Endothelial cell (in vitro differentiated cells): ENCODE measurements around the gene SDSL. TPM values are rescaled to one million over a fixed set of nuclear protein-coding genes. Genes with fewer than 3 reads are reported as not detected.

Experiments
- DNase-seq: peaks from one replicate; pipeline ENCODE4 v3.0.0; 2021; ENCODE audit warnings: low spot score
- H3K27ac Mint-ChIP-seq: one replicate; pipeline ENCODE4 v1.8.0; 2021; ENCODE audit warnings: mixed read lengths, inconsistent platforms; ENCODE audit not compliant: unreplicated experiment
- H3K27me3 Mint-ChIP-seq: one replicate; pipeline ENCODE4 v1.8.0; 2021; ENCODE audit warnings: mild to moderate bottlenecking, moderate library complexity, mixed read lengths, inconsistent platforms; ENCODE audit not compliant: unreplicated experiment
- H3K36me3 Mint-ChIP-seq: one replicate; pipeline ENCODE4 v1.8.0; 2021; ENCODE audit warnings: mild to moderate bottlenecking, low read depth, mixed read lengths, inconsistent platforms; ENCODE audit not compliant: unreplicated experiment
- H3K4me1 Mint-ChIP-seq: one replicate; pipeline ENCODE4 v1.8.0; 2021; ENCODE audit warnings: mild to moderate bottlenecking, mixed read lengths, inconsistent platforms; ENCODE audit not compliant: unreplicated experiment
- H3K4me3 Mint-ChIP-seq: one replicate; pipeline ENCODE4 v1.8.0; 2021; ENCODE audit warnings: mild to moderate bottlenecking, mixed read lengths, inconsistent platforms; ENCODE audit not compliant: unreplicated experiment
- H3K9me3 Mint-ChIP-seq: one replicate; pipeline ENCODE4 v1.8.0; 2021; ENCODE audit warnings: mixed read lengths, inconsistent platforms; ENCODE audit not compliant: unreplicated experiment
- CTCF ChIP-seq: fragments of 200-600 bp; sonication (generic); IDR thresholded peaks from one replicate; pipeline ENCODE4 v1.5.0; 2021; ENCODE audit warnings: antibody characterized with exemption; ENCODE audit not compliant: unreplicated experiment
- total RNA-seq: library from RNA; stranded (reverse); fragmentation: NEBNext Ultra II Directional; extraction: Animal tissue kit (Norgen Biotek cat#: 25700); gene quantifications from one replicate; pipeline ENCODE4 v1.2.1, GENCODE V29; 2021; ENCODE audit not compliant: unreplicated experiment

Gene SDSL
- total RNA-seq, 1 donor from 2014 or later = 1.3 TPM

GRCh38 chr12:113409462-113410124 is 12.6 kb upstream of the SDSL start:
- Mint-ChIP-seq H3K36me3 (no peaks in the 10 kb centered on the region), H3K9me3 (no peaks in the 10 kb centered on the region), H3K27ac (no peak overlapping the region), H3K27me3 (peaks cover 3% of the 10 kb centered on the region), H3K4me1 (no peaks in the 10 kb centered on the region), H3K4me3 (no peak overlapping the region)
- no peak for DNase-seq
- no peak for TF ChIP-seq CTCF

GRCh38 chr12:113413488-113413939 is 8.7 kb upstream of the SDSL start:
- no peak for TF ChIP-seq CTCF
- DNase-seq = no peak
- H3K27ac Mint-ChIP-seq = no peak overlapping the region
- no peaks in the 10 kb centered on the region for H3K4me1 Mint-ChIP-seq
- H3K27me3 Mint-ChIP-seq = peaks cover 7% of the 10 kb centered on the region
- H3K36me3 Mint-ChIP-seq = no peaks in the 10 kb centered on the region
- no peak overlapping the region for H3K4me3 Mint-ChIP-seq
- H3K9me3 Mint-ChIP-seq = no peaks in the 10 kb centered on the region

GRCh38 chr12:113414519-113415038 is 7.6 kb upstream of the SDSL start:
- H3K9me3 Mint-ChIP-seq = no peaks in the 10 kb centered on the region
- H3K4me3 Mint-ChIP-seq = no peak overlapping the region
- H3K27ac Mint-ChIP-seq = no peak overlapping the region
- no peak for DNase-seq
- no peaks in the 10 kb centered on the region for H3K4me1 Mint-ChIP-seq
- H3K27me3 Mint-ChIP-seq = peaks cover 7% of the 10 kb centered on the region
- H3K36me3 Mint-ChIP-seq = no peaks in the 10 kb centered on the region
- TF ChIP-seq CTCF = no peak

- Mint-ChIP-seq H3K4me3 (no peak overlapping the region), H3K36me3 (no peaks in the 10 kb centered on the region), H3K27me3 (peaks cover 5% of the 10 kb centered on the region), H3K9me3 (no peaks in the 10 kb centered on the region), H3K27ac (no peak overlapping the region), H3K4me1 (no peaks in the 10 kb centered on the region)
- no peak for DNase-seq
- TF ChIP-seq CTCF = no peak
Measured at GRCh38 chr12:113416091-113416754, 6.0 kb upstream of the SDSL start.
